Measurements from ENCODE around the gene ANK3.

The ANK3 gene

GRCh38 chr10:60343254-60343653, 46.4 kb downstream of the ANK3 start:
- no peak for DNase-seq (ENCODE audit: low spot score)

GRCh38 chr10:60341969-60342368, 47.7 kb downstream of the ANK3 start:
- DNase-seq (ENCODE audit: low spot score), result no peak

- no peak for DNase-seq (ENCODE audit: low spot score)
These were observed 48.7 kb downstream of the ANK3 start for GRCh38 chr10:60340973-60341372.

- DNase-seq (ENCODE audit: low spot score), result no peak
These were observed 49.9 kb downstream of the ANK3 start for GRCh38 chr10:60339757-60340156.

GRCh38 chr10:60338786-60339185, 50.9 kb downstream of the ANK3 start:
- DNase-seq (ENCODE audit: low spot score), result no peak

- DNase-seq (ENCODE audit: low spot score), result no peak
These were observed 51.6 kb downstream of the ANK3 start for GRCh38 chr10:60338002-60338564.

GRCh38 chr10:60336901-60337630, 52.6 kb downstream of the ANK3 start:
- peak; percentile 78 for DNase-seq (ENCODE audit: low spot score)

GRCh38 chr10:60335708-60336107, 54.0 kb downstream of the ANK3 start:
- peak; percentile 83 for DNase-seq (ENCODE audit: low spot score)

GRCh38 chr10:60334991-60335390, 54.7 kb downstream of the ANK3 start:
- no peak for DNase-seq (ENCODE audit: low spot score)

- DNase-seq (ENCODE audit: low spot score), result no peak
These were observed 57.3 kb downstream of the ANK3 start for GRCh38 chr10:60332371-60332770.

GRCh38 chr10:60331886-60332285, 57.8 kb downstream of the ANK3 start:
- no peak for DNase-seq (ENCODE audit: low spot score)

- no peak for DNase-seq (ENCODE audit: low spot score)
These were observed 66.5 kb downstream of the ANK3 start for GRCh38 chr10:60323162-60323561.

- DNase-seq (ENCODE audit: low spot score), result no peak
These were observed 69.0 kb downstream of the ANK3 start for GRCh38 chr10:60320666-60321065.

- no peak for DNase-seq (ENCODE audit: low spot score)
These were observed 73.6 kb downstream of the ANK3 start for GRCh38 chr10:60316029-60316428.

- peak; percentile 18 for DNase-seq (ENCODE audit: low spot score)
These were observed 74.4 kb downstream of the ANK3 start for GRCh38 chr10:60315311-60315710.

- DNase-seq (ENCODE audit: low spot score), result peak; percentile 6
These were observed 75.4 kb downstream of the ANK3 start for GRCh38 chr10:60314069-60314940.

GRCh38 chr10:60313589-60313952, 76.1 kb downstream of the ANK3 start:
- DNase-seq (ENCODE audit: low spot score), result peak; percentile 2

- no peak for DNase-seq (ENCODE audit: low spot score)
These were observed 76.7 kb downstream of the ANK3 start for GRCh38 chr10:60312818-60313588.

GRCh38 chr10:60311821-60312220, 77.9 kb downstream of the ANK3 start:
- no peak for DNase-seq (ENCODE audit: low spot score)

GRCh38 chr10:60310740-60311139, 78.9 kb downstream of the ANK3 start:
- DNase-seq (ENCODE audit: low spot score), result no peak

GRCh38 chr10:60309891-60310290, 79.8 kb downstream of the ANK3 start:
- no peak for DNase-seq (ENCODE audit: low spot score)

GRCh38 chr10:60309371-60309770, 80.3 kb downstream of the ANK3 start:
- no peak for DNase-seq (ENCODE audit: low spot score)

Measured in cerebellar cortex (tissue), 1 donor.